ENCODE measurements around the gene GFRA1. TPM values are rescaled to one million over a fixed set of nuclear protein-coding genes. Genes with fewer than 3 reads are reported as not detected.

Gene GFRA1
- total and polyA plus RNA-seq, 12 donors, result 0.38 to 9.3 (median 1.7) TPM

- H3K27ac ChIP-seq, result no peak overlapping the region
- WGBS, 2 donors, result 76% methylated on average over 5 of the region's 5 CpGs
- no peaks in the 10 kb centered on the region for H3K9me3 ChIP-seq
- no peak for TF ChIP-seq CTCF (IDR thresholded peaks at IDR 0.05)
- H3K4me1 ChIP-seq, result no peaks in the 10 kb centered on the region
- no peak overlapping the region for H3K4me3 ChIP-seq
- peaks cover 0 to 8% (median 0%) of the 10 kb centered on the region in 7 donors for H3K27me3 ChIP-seq
- DNase-seq, result no peak
- ATAC-seq, result no peak
- intact Hi-C loops (cut with DNase I), result no loop called here
- H3K36me3 ChIP-seq, result no peaks in the 10 kb centered on the region
Observed at GRCh38 chr10:116141855-116142254, 131.2 kb downstream of the GFRA1 start.

DNA sequence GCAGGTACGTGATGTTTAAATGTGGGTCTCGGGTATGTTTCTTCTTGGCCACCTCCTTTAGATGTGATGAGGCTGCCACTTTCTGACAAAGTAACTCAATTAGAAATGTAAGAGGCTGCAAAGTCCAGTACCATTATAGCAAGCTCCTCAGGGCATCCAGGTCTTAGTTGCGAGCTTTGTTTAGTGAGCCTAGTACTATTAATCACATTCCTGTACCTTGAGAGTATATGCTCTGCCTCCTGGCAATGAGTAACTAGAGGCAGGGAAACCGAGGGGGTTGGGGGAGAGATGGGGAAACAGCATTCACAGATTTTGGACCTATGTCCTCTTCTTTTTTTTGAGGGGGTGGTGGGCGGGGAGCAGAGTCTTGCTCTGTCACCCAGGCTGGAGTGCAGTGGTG is 131.8 kb downstream of the GFRA1 start:
- 83 to 95% methylated on average over 5 of the region's 5 CpGs for WGBS, 2 donors
- H3K27me3 ChIP-seq, result peaks cover 0 to 8% (median 0%) of the 10 kb centered on the region in 7 donors
- DNase-seq, result no peak
- no peaks in the 10 kb centered on the region for H3K4me1 ChIP-seq
- TF ChIP-seq CTCF (IDR thresholded peaks at IDR 0.05), result no peak
- no peak overlapping the region for H3K27ac ChIP-seq
- intact Hi-C loops (cut with DNase I), result no loop called here
- no peaks in the 10 kb centered on the region for H3K9me3 ChIP-seq
- ATAC-seq, result no peak
- no peaks in the 10 kb centered on the region for H3K36me3 ChIP-seq
- no peak overlapping the region for H3K4me3 ChIP-seq

GRCh38 chr10:116139886-116140285 is 133.1 kb downstream of the GFRA1 start:
- no peak for TF ChIP-seq CTCF (IDR thresholded peaks at IDR 0.05)
- Histone ChIP-seq H3K27ac (no peak overlapping the region), H3K4me3 (no peak overlapping the region), H3K4me1 (no peaks in the 10 kb centered on the region), H3K9me3 (no peaks in the 10 kb centered on the region), H3K36me3 (no peaks in the 10 kb centered on the region), H3K27me3 (peaks cover 0 to 8% (median 0%) of the 10 kb centered on the region in 7 donors)
- DNase-seq (no peak), ATAC-seq (no peak)
- 64 to 65% methylated on average over 3 of the region's 3 CpGs for WGBS, 2 donors
- intact Hi-C loops (cut with DNase I), result no loop called here

DNA sequence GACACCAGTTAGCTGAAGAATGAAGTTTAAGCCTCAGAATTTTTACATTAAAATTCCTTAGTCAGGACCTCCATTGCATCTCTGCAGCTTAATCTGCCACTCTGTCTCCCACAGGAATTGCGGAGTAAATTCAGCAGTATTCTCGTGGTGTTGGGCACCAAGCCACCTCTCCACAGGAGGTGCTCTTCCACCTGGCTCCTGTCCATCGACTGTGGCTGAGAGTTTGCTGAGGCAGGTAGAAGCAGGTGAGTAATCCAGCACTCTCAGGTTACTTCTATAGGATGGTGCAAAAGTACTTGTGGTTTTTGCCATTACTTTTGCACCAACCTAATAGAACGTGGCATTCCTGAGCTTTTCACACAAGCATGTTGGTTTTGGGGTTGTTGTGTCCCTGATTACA is 134.1 kb downstream of the GFRA1 start:
- Histone ChIP-seq H3K4me3 (no peak overlapping the region), H3K4me1 (no peaks in the 10 kb centered on the region), H3K27me3 (peaks cover 0 to 8% (median 0%) of the 10 kb centered on the region in 7 donors), H3K36me3 (no peaks in the 10 kb centered on the region), H3K9me3 (no peaks in the 10 kb centered on the region), H3K27ac (no peak overlapping the region)
- no peak for TF ChIP-seq CTCF (IDR thresholded peaks at IDR 0.05)
- ATAC-seq (no peak), DNase-seq (no peak)
- intact Hi-C loops (cut with DNase I), result no loop called here
- WGBS, 2 donors, result 70 to 75% methylated on average over 4 of the region's 4 CpGs
